Activated naive CD8-positive, alpha-beta T cell treated with anti-CD3 and anti-CD28 coated beads, Interleukin-2, amount 50 U/mL, for 16 hours (primary cell): ENCODE measurements around the gene RBM28.

ENCODE experiments used
- DNase-seq: peaks from one replicate; pipeline ENCODE4 v3.0.0-alpha.2; 2020; ENCODE audit warnings: low read depth, low spot score

RBM28 gene

GRCh38 chr7:128374041-128374440 lies 30.3 kb upstream of the RBM28 start:
- no peak for DNase-seq

DNA sequence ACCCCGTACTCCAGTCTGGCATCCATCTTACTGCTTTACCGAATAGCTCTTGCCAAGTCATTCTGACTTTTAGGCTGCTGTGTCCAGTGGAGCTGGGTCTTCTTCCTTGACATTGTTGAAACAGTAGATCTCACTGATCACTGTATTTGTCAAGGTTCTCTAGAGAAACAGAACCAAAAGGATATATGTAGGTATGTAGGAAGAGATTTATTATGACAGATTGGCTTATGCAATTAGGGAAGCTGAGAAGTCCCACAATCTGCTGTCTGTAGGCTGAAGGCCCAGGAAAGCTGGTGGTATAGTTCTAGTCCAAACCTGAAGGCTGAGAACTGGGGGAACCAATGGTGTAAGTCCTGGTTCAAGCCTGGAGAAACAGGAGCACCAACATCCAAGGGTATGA lies 29.9 kb upstream of the RBM28 start:
- DNase-seq = no peak

- DNase-seq = no peak
Measured at GRCh38 chr7:128370491-128370890, 26.8 kb upstream of the RBM28 start.

DNA sequence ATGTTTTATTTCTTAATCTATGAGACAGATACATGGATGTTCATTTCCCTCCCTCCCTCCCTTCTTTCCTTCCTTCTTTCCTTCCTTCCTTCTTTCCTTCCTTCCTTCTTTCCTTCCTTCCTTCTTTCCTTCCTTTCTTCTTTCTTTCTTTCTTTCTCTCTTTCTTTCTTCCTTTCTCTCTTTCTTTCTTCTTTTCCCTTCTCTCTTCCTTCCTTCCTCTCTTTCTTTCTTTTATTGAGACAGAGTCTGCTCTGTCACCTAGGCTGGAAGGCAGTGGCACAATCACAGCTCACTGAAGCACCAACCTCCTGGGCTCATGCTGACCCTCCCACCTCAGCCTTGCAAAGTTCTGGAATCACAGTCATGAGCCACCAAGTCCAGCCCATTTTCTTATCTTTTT lies 23.3 kb upstream of the RBM28 start:
- DNase-seq = no peak

GRCh38 chr7:128366300-128366699 lies 22.6 kb upstream of the RBM28 start:
- DNase-seq = no peak

GRCh38 chr7:128365432-128365831 lies 21.7 kb upstream of the RBM28 start:
- DNase-seq = no peak

DNA sequence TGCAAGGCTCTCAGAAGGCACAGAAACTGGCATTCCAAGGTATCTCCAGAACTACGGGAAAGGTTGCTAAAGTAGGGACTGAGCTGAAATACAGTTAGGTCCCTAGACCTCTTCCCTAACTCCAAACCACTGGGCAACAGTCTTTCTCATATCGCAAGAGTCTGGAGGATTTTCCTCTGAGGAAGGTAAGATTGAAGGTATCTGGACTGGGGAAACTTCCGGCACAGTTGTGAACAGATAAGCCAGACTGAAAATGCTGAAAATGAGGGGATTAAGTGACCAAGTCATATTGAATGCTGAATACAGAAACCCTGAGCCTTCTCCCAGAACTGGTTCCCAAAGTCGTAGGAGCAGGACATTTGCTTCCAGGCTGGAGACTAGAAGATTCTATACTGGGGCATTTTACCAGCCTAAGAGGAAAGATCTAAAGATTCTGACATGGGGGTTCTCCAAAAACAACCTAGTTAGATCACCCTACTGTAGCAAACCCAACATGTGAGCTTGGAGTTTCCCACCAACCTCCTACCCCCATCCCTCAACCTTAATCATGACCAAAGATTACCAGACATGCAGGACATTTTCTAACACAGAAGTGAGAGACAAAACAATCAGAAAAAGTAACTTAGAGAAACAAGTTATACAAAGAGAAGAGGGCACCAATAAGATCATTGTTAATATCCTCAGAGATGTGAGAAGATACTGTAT lies 20.6 kb upstream of the RBM28 start:
- no peak for DNase-seq

DNA sequence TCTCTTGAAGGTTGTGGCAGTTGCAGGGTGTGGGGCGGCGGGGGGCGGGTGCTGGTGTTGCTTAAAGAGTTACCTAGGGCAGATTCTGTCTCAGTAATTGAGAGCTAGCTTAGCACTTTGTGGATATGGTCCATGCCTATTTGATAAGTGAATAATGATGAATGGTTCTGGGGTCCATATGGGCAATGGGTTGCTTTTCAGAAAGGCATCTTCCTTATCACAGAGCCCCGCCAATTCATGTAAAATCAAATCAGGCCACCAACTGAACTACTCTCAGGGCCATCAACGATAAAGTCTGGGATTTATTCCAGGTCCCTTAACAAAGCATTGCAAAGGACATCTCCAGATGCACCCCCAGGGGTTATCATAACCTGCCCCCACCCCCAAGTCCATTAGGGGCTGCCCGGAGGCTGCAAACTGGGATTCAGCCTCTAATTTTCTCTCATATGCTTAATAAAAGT lies 19.6 kb upstream of the RBM28 start:
- no peak for DNase-seq

- DNase-seq = no peak
Measured at GRCh38 chr7:128362670-128363069, 19.0 kb upstream of the RBM28 start.

GRCh38 chr7:128361411-128362379 lies 18.0 kb upstream of the RBM28 start, which contains the start of gene PRRT4:
PRRT4 (minus strand) TSS chr7:128361690.
- DNase-seq = no peak

GRCh38 chr7:128360359-128360678 lies 16.6 kb upstream of the RBM28 start:
- no peak for DNase-seq

DNA sequence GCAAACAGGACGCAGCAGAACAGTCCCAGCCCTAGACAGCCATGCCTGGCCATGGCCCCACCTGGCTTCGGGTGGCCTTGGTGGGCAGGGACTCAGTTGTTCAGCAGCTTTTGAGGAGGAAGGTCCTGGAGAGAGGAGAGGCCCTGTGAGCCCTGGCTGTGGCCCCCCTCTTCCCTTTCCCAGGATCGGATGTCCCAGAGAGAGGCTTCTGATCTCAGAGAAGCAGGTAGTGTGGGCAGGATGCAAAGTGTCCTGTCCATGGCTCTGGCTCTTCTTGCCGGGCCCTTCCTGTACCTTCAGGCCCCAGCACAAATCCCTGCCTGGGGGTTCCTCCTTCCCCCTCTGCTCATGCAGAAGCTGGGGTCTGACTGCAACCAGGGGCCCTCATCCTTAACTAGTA lies 16.2 kb upstream of the RBM28 start:
- no peak for DNase-seq

GRCh38 chr7:128359336-128359735 lies 15.6 kb upstream of the RBM28 start:
- DNase-seq = no peak

- no peak for DNase-seq
Measured at GRCh38 chr7:128358233-128358632, 14.5 kb upstream of the RBM28 start.

DNA sequence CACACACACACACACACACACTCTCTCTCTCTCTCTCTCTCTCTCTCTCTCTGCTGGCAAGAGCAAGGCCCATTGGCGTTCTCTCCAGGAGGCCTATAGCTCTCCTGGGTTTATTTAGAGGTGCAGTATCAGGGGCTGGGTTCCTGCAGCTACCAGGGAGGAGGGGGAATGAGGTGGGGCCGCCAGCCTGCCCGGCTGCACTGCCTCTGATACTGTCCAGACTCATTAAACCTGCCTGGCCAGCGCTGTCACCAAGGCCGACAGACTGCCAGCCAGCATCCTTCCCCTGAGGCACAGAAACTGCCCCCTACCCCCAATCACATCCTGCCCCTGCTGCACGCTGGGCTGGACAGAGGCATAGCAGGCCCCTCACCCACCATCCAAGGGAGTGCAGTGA lies 13.5 kb upstream of the RBM28 start:
- no peak for DNase-seq

GRCh38 chr7:128356546-128357216 lies 13.0 kb upstream of the RBM28 start:
- no peak for DNase-seq

DNA sequence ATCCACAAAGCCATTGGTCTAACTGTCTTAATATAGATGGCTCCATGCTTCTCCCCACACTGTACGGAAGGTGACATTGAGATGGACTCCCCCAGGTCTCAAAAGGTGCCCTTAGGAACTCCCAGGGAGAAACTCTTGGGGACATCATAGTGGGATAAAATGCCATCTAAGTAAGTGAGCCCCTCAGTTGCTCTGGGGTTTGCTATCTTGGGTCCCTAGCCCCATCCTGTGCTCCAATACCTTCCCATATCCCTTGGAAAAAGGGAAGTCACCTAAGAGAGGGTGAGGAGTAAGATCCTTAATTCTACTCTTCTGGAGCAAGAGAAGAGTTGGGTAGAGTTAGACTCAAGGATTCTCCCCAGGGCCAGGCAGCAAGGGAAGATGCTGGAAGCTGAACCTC lies 9.9 kb upstream of the RBM28 start:
- DNase-seq = no peak

- DNase-seq = no peak
Measured at GRCh38 chr7:128353189-128353588, 9.5 kb upstream of the RBM28 start.

- DNase-seq = no peak
Measured at GRCh38 chr7:128352636-128353035, 8.9 kb upstream of the RBM28 start.

GRCh38 chr7:128352153-128352537 lies 8.4 kb upstream of the RBM28 start:
- DNase-seq = no peak

GRCh38 chr7:128351296-128352152 lies 7.8 kb upstream of the RBM28 start:
- DNase-seq = no peak
